Keratinocyte (primary cell): Measurements from ENCODE around the gene AP3D1.

ENCODE experiments used
- CTCF ChIP-seq, 3 experiments: IDR thresholded peaks in 1 of 3; conservative IDR thresholded peaks in 1 of 3; optimal IDR thresholded peaks in 1 of 3; 2 replicates in 2 of 3; 3 replicates in 1 of 3; pipeline versions ENCODE3 to v1.5.1; 2011; ENCODE audit warnings: low read length in 3 of 3, mild to moderate bottlenecking in 3 of 3, moderate library complexity in 2 of 3, control low read depth in 1 of 3, inconsistent platforms in 1 of 3; ENCODE audit not compliant: insufficient read depth in 2 of 3; ENCODE audit errors: extremely low read depth in 1 of 3
- EZH2 ChIP-seq: IDR thresholded peaks from one replicate; pipeline ENCODE4 v1.6.1; 2012; ENCODE audit warnings: inconsistent platforms, mild to moderate bottlenecking, low read length, moderate library complexity

GRCh38 chr19:2180114-2180513 lies 28.7 kb upstream of the AP3D1 start:
- TF ChIP-seq CTCF (optimal IDR thresholded peaks at IDR 0.05 in 1 of 3, IDR thresholded peaks at IDR 0.05 in 1 of 3, conservative IDR thresholded peaks at IDR 0.05 in 1 of 3; ENCODE audit: extremely low read depth in 1 of 3, insufficient read depth in 2 of 3, low read length in 3 of 3) (no peak), EZH2 (no peak)
